K562 (cell line): ENCODE measurements around the gene SCARF2. TPM values are rescaled to one million over a fixed set of nuclear protein-coding genes. Genes with fewer than 3 reads are reported as not detected.
A peak's percentile ranks its signal among the peaks of the same experiment; 100 is the strongest.

Experiments
- ATF1 ChIP-seq, 2 experiments: fragments of 450-650 bp in 1 of 2; IDR thresholded peaks; 2 replicates each; pipeline ENCODE4 v1.6.1; 2016; ENCODE audit warnings: missing compliant biosample characterization in 1 of 2, missing genetic modification characterization in 1 of 2
- MCM7 ChIP-seq, 2 experiments: fragments of 450-650 bp; IDR thresholded peaks; 2 replicates each; pipeline ENCODE4 v1.6.1; 2016 to 2018
- MYC ChIP-seq, 2 experiments: fragments of 250-450 bp in 1 of 2; sonication (Bioruptor Pico) in 1 of 2; IDR thresholded peaks; 2 replicates each; pipeline versions ENCODE4 v1.5.1 to v1.6.1; 2012 to 2021; ENCODE audit warnings: low read depth in 2 of 2, borderline replicate concordance in 1 of 2, improper control_type of control experiment in 1 of 2, low read length in 1 of 2, mild to moderate bottlenecking in 1 of 2, moderate library complexity in 1 of 2
- POU5F1 ChIP-seq: fragments of 150-350 bp; IDR thresholded peaks from 2 replicates; pipeline ENCODE4 v1.6.1; 2014; ENCODE audit warnings: borderline replicate concordance, low read length, low read depth, mild to moderate bottlenecking; ENCODE audit not compliant: partially characterized antibody
- PRMT5 ChIP-seq: sonication (generic); formaldehyde crosslinking; IDR thresholded peaks from 2 replicates; pipeline ENCODE4 v1.5.0; 2020; ENCODE audit warnings: missing genetic modification reagents
- PURB ChIP-seq: sonication (generic); formaldehyde crosslinking; IDR thresholded peaks from 2 replicates; pipeline ENCODE4 v1.9.0; 2021; ENCODE audit warnings: low read depth, mild to moderate bottlenecking, missing genetic modification reagents
- USF2 ChIP-seq: sonication (generic); formaldehyde crosslinking; IDR thresholded peaks from 2 replicates; pipeline ENCODE4 v1.5.0; 2020; ENCODE audit warnings: missing genetic modification reagents
- ZBTB11 ChIP-seq, 3 experiments: fragments of 200-800 bp in 1 of 3; fragments of 250-450 bp in 1 of 3; fragments of 450-650 bp in 1 of 3; sonication (Bioruptor Pico) in 1 of 3; sonication (Bioruptor generic) in 1 of 3; formaldehyde crosslinking in 1 of 3; IDR thresholded peaks; 2 replicates each; pipeline versions ENCODE4 v1.6.1 to v1.8.0; 2016 to 2022; ENCODE audit warnings: mild to moderate bottlenecking in 2 of 3, missing genetic modification characterization in 2 of 3, missing compliant biosample characterization in 1 of 3, moderate library complexity in 1 of 3
- ZNF3 ChIP-seq: fragments of 250-450 bp; sonication (Bioruptor Pico); IDR thresholded peaks from 2 replicates; pipeline ENCODE4 v1.5.0; 2021; ENCODE audit warnings: mild to moderate bottlenecking, moderate library complexity
- polyA plus RNA-seq, 8 experiments: library from polyadenylated mRNA; depleted of rRNA in 4 of 8; stranded (reverse) in 5 of 8; unstranded in 3 of 8; fragments of >200 nt; fragmentation: Nextera tagmentation in 2 of 8; fragmentation: Illumina TruSeq in 1 of 8; extraction: Ambion mirVana in 2 of 8; extraction: Trizol in 1 of 8; gene quantifications; 2 replicates each; pipeline versions ENCODE4 v1.2.1 to v1.2.3, GENCODE V29; 2011 to 2014; ENCODE audit warnings: inconsistent platforms in 1 of 8, missing spikeins in 1 of 8
- total RNA-seq, 7 experiments: library from RNA; depleted of rRNA in 6 of 7; stranded (reverse); fragments of >200 nt in 6 of 7; fragmentation: Illumina TruSeq in 2 of 7; extraction: Trizol in 2 of 7; gene quantifications; 2 replicates each; pipeline versions ENCODE4 v1.2.1 to v1.2.3, GENCODE V29; 2011 to 2021; ENCODE audit warnings: low replicate concordance in 1 of 7
- TF ChIP-seq, protein P1 (sequence below), 2 experiments: fragments of 450-650 bp in 1 of 2; sonication (generic) in 1 of 2; formaldehyde crosslinking in 1 of 2; IDR thresholded peaks; 2 replicates each; pipeline versions ENCODE4 v1.7.1 to v1.9.0; 2016 to 2022; ENCODE audit warnings: inconsistent platforms in 1 of 2, mild to moderate bottlenecking in 1 of 2, missing genetic modification reagents in 1 of 2

SCARF2 gene
- total and polyA plus RNA-seq, 9 of the 15 experiments (the other 6 are each of a cell fraction or from before 2014, with no cell fraction given), result 0.06 to 0.32 (median 0.21) TPM; not detected in 5

- TF ChIP-seq, protein P1, sequence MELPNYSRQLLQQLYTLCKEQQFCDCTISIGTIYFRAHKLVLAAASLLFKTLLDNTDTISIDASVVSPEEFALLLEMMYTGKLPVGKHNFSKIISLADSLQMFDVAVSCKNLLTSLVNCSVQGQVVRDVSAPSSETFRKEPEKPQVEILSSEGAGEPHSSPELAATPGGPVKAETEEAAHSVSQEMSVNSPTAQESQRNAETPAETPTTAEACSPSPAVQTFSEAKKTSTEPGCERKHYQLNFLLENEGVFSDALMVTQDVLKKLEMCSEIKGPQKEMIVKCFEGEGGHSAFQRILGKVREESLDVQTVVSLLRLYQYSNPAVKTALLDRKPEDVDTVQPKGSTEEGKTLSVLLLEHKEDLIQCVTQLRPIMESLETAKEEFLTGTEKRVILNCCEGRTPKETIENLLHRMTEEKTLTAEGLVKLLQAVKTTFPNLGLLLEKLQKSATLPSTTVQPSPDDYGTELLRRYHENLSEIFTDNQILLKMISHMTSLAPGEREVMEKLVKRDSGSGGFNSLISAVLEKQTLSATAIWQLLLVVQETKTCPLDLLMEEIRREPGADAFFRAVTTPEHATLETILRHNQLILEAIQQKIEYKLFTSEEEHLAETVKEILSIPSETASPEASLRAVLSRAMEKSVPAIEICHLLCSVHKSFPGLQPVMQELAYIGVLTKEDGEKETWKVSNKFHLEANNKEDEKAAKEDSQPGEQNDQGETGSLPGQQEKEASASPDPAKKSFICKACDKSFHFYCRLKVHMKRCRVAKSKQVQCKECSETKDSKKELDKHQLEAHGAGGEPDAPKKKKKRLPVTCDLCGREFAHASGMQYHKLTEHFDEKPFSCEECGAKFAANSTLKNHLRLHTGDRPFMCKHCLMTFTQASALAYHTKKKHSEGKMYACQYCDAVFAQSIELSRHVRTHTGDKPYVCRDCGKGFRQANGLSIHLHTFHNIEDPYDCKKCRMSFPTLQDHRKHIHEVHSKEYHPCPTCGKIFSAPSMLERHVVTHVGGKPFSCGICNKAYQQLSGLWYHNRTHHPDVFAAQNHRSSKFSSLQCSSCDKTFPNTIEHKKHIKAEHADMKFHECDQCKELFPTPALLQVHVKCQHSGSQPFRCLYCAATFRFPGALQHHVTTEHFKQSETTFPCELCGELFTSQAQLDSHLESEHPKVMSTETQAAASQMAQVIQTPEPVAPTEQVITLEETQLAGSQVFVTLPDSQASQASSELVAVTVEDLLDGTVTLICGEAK (IDR thresholded peaks at IDR 0.05), result no peak
- TF ChIP-seq, protein P1 (CRISPR knock-in tag; IDR thresholded peaks at IDR 0.05), result 0 out of 2 replicates have a peak, but pooled peaks have one; percentile 31
- no peak for TF ChIP-seq POU5F1
- 0 out of 2 replicates have a peak, but pooled peaks have one; percentile 21 for TF ChIP-seq ATF1 (CRISPR knock-in tag; IDR thresholded peaks at IDR 0.05)
- TF ChIP-seq ATF1 (tag; IDR thresholded peaks at IDR 0.05), result no peak
- TF ChIP-seq MYC (IDR thresholded peaks at IDR 0.05; ENCODE audit: low read depth, low read length), result 0 out of 2 replicates have a peak, but pooled peaks have one; percentile 27
- TF ChIP-seq MYC (CRISPR knock-in tag; IDR thresholded peaks at IDR 0.05; ENCODE audit: borderline replicate concordance, low read depth), result peak; percentile 2; the same call in 1 of the 2 replicates
- 0 out of 6 replicates have a peak, but pooled peaks of 1 of the 3 experiments have one; percentile 27 for TF ChIP-seq ZBTB11 (CRISPR knock-in tag; IDR thresholded peaks at IDR 0.05)
- TF ChIP-seq MCM7 (IDR thresholded peaks at IDR 0.05), result peak in 1 of 2 experiments; percentile 63; a peak in 1 of 4 replicates
- no peak for TF ChIP-seq ZNF3 (CRISPR knock-in tag)
- TF ChIP-seq USF2 (CRISPR knock-in tag), result peak; percentile 6; the same call in 1 of the 2 replicates
- TF ChIP-seq PRMT5 (CRISPR knock-in tag), result 0 out of 2 replicates have a peak, but pooled peaks have one; percentile 16
- 0 out of 2 replicates have a peak, but pooled peaks have one; percentile 87 for TF ChIP-seq PURB (CRISPR knock-in tag)
Observed at GRCh38 chr22:20423008-20423905, 14.4 kb downstream of the SCARF2 start (continued).
